H9 (cell line): Measurements from ENCODE around the gene TCF7L2. TPM values are rescaled to one million over a fixed set of nuclear protein-coding genes. Genes with fewer than 3 reads are reported as not detected.

ENCODE experiments used
- DNase-seq: peaks from one replicate; pipeline ENCODE4 v3.0.0-alpha.2; 2017
- H2AFZ ChIP-seq: one replicate; pipeline ENCODE4 v1.6.1; 2013; ENCODE audit warnings: mild to moderate bottlenecking, low read length, control low read depth, moderate library complexity
- H2AK5ac ChIP-seq: 2 replicates; pipeline ENCODE4 v1.6.1; 2013; ENCODE audit warnings: low read length, control low read depth, mixed read lengths; ENCODE audit not compliant: insufficient read length
- H2BK120ac ChIP-seq: one replicate; pipeline ENCODE4 v1.6.1; 2013; ENCODE audit warnings: low read depth, mild to moderate bottlenecking, low read length, control low read depth, inconsistent platforms; ENCODE audit not compliant: poor library complexity, severe bottlenecking
- H2BK12ac ChIP-seq: 2 replicates; pipeline ENCODE4 v1.6.1; 2013; ENCODE audit warnings: low read length, control low read depth, mixed read lengths, low read depth; ENCODE audit not compliant: insufficient read length
- H2BK15ac ChIP-seq: 2 replicates; pipeline ENCODE4 v1.6.1; 2013; ENCODE audit warnings: low read depth, low read length, control low read depth
- H2BK20ac ChIP-seq: one replicate; pipeline ENCODE4 v1.6.1; 2013; ENCODE audit warnings: low read depth, mild to moderate bottlenecking, low read length, control low read depth, inconsistent platforms; ENCODE audit not compliant: poor library complexity, severe bottlenecking
- H2BK5ac ChIP-seq: 2 replicates; pipeline ENCODE4 v1.6.1; 2013; ENCODE audit warnings: low read length, control low read depth, mixed read lengths; ENCODE audit not compliant: insufficient read length
- H3K14ac ChIP-seq: 2 replicates; pipeline ENCODE4 v1.6.1; 2013; ENCODE audit warnings: low read length, control low read depth; ENCODE audit not compliant: insufficient read depth
- H3K18ac ChIP-seq: 2 replicates; pipeline ENCODE4 v1.6.1; 2013; ENCODE audit warnings: low read depth, mild to moderate bottlenecking, mixed read lengths, low read length, control low read depth; ENCODE audit not compliant: insufficient read length
- H3K23ac ChIP-seq: 2 replicates; pipeline ENCODE4 v1.6.1; 2013; ENCODE audit warnings: low read length, control low read depth, mixed read lengths, low read depth; ENCODE audit not compliant: insufficient read length
- H3K23me2 ChIP-seq: 2 replicates; pipeline ENCODE4 v1.6.1; 2013; ENCODE audit warnings: low read depth, mild to moderate bottlenecking, mixed read lengths, low read length, control low read depth; ENCODE audit not compliant: insufficient read length, poor library complexity, severe bottlenecking
- H3K27ac ChIP-seq: 2 replicates; pipeline ENCODE4 v1.5.1; 2013; ENCODE audit warnings: low read length, control low read depth, mixed read lengths, low read depth; ENCODE audit not compliant: insufficient read length
- H3K27me3 ChIP-seq: 2 replicates; pipeline ENCODE4 v1.6.1; 2013; ENCODE audit warnings: low read length, control low read depth, inconsistent platforms; ENCODE audit not compliant: insufficient read depth
- H3K4ac ChIP-seq: 2 replicates; pipeline ENCODE4 v1.6.1; 2013; ENCODE audit warnings: low read depth, mild to moderate bottlenecking, control low read depth, inconsistent platforms, low read length, moderate library complexity
- H3K4me1 ChIP-seq: 2 replicates; pipeline ENCODE4 v1.6.1; 2013; ENCODE audit warnings: low read length, control low read depth, inconsistent platforms; ENCODE audit not compliant: insufficient read depth
- H3K4me2 ChIP-seq: 2 replicates; pipeline ENCODE4 v1.6.1; 2013; ENCODE audit warnings: low read length, control low read depth, mixed read lengths; ENCODE audit not compliant: insufficient read length, insufficient read depth
- H3K56ac ChIP-seq: 2 replicates; pipeline ENCODE4 v1.6.1; 2013; ENCODE audit warnings: low read depth, mild to moderate bottlenecking, mixed read lengths, low read length, control low read depth; ENCODE audit not compliant: insufficient read length
- H3K79me1 ChIP-seq: 2 replicates; pipeline ENCODE4 v1.6.1; 2013; ENCODE audit warnings: low read depth, mild to moderate bottlenecking, moderate library complexity, low read length, control low read depth, inconsistent platforms; ENCODE audit not compliant: insufficient read depth, poor library complexity, severe bottlenecking
- H3K79me2 ChIP-seq: 2 replicates; pipeline ENCODE4 v1.6.1; 2013; ENCODE audit warnings: low read length, control low read depth, inconsistent platforms; ENCODE audit not compliant: insufficient read depth
- H3K9ac ChIP-seq: 2 replicates; pipeline ENCODE4 v1.6.1; 2013; ENCODE audit warnings: low read length, control low read depth, mixed read lengths; ENCODE audit not compliant: insufficient read length; ENCODE audit errors: extremely low read depth
- H3K9me3 ChIP-seq: one replicate; pipeline ENCODE4 v1.6.1; 2013; ENCODE audit warnings: low read depth, low read length, inconsistent platforms; ENCODE audit not compliant: control insufficient read depth
- H3T11ph ChIP-seq: one replicate; pipeline ENCODE4 v1.6.1; 2013; ENCODE audit warnings: mild to moderate bottlenecking, low read length, control low read depth, inconsistent platforms
- H4K20me1 ChIP-seq: one replicate; pipeline ENCODE4 v1.6.1; 2013; ENCODE audit not compliant: control insufficient read depth, insufficient read length, insufficient read depth
- H4K5ac ChIP-seq: 2 replicates; pipeline ENCODE4 v1.6.1; 2013; ENCODE audit warnings: low read depth, mild to moderate bottlenecking, mixed read lengths, low read length, control low read depth; ENCODE audit not compliant: insufficient read length
- H4K8ac ChIP-seq: replicated peaks from 2 replicates; pipeline ENCODE4 v1.6.1; 2013; ENCODE audit warnings: low read length, control low read depth, mixed read lengths, low read depth; ENCODE audit not compliant: insufficient read length
- H4K91ac ChIP-seq: 2 replicates; pipeline ENCODE4 v1.6.1; 2013; ENCODE audit warnings: low read depth, mild to moderate bottlenecking, moderate library complexity, mixed read lengths, low read length, control low read depth; ENCODE audit not compliant: insufficient read length
- H3K27ac Mint-ChIP-seq, 3 experiments: 2 replicates in 2 of 3; 3 replicates in 1 of 3; pipeline ENCODE4 v1.8.0; 2020 to 2021; ENCODE audit warnings: mixed read lengths in 3 of 3, mild to moderate bottlenecking in 1 of 3, moderate library complexity in 1 of 3
- H3K27me3 Mint-ChIP-seq: 2 replicates; pipeline ENCODE4 v1.8.0; 2021; ENCODE audit warnings: low read depth, mild to moderate bottlenecking, moderate library complexity, mixed read lengths
- H3K36me3 Mint-ChIP-seq, 3 experiments: 2 replicates in 2 of 3; 3 replicates in 1 of 3; pipeline ENCODE4 v1.8.0; 2020 to 2021; ENCODE audit warnings: low read depth in 3 of 3, mixed read lengths in 3 of 3; ENCODE audit not compliant: insufficient read depth in 1 of 3
- H3K4me1 Mint-ChIP-seq, 2 experiments: 2 replicates each; pipeline ENCODE4 v1.8.0; 2020; ENCODE audit warnings: mixed read lengths in 2 of 2
- H3K4me3 Mint-ChIP-seq, 2 experiments: 2 replicates in 1 of 2; 3 replicates in 1 of 2; pipeline ENCODE4 v1.8.0; 2020 to 2021; ENCODE audit warnings: mild to moderate bottlenecking in 2 of 2, mixed read lengths in 2 of 2, moderate library complexity in 1 of 2
- H3K9me3 Mint-ChIP-seq, 2 experiments: 2 replicates in 1 of 2; 3 replicates in 1 of 2; pipeline ENCODE4 v1.8.0; 2020; ENCODE audit warnings: mild to moderate bottlenecking in 2 of 2, mixed read lengths in 2 of 2, moderate library complexity in 1 of 2
- WGBS: extraction: QIAGEN DNeasy Blood & Tissue Kit; methylation state at CpG from one replicate; pipeline ENCODE4 v1.1.7; 2013; ENCODE audit warnings: missing lambda C conversion rate, low lambda C conversion rate, mixed read lengths; ENCODE audit not compliant: insufficient read length; ENCODE audit errors: extremely low coverage; 5-methylcytosine and 5-hydroxymethylcytosine counted together
- total RNA-seq: library from RNA; stranded (reverse); gene quantifications from 2 replicates; pipeline ENCODE4 v1.2.1, GENCODE V29; 2021
- TF ChIP-seq, protein P1 (sequence below): fragments of 200-600 bp; sonication (generic); conservative IDR thresholded peaks from 3 replicates; pipeline ENCODE4 v1.8.0; 2021; ENCODE audit warnings: antibody characterized with exemption, mild to moderate bottlenecking

The TCF7L2 gene
- total RNA-seq, 1 experiment from 2014 or later: 71.1 TPM

DNA sequence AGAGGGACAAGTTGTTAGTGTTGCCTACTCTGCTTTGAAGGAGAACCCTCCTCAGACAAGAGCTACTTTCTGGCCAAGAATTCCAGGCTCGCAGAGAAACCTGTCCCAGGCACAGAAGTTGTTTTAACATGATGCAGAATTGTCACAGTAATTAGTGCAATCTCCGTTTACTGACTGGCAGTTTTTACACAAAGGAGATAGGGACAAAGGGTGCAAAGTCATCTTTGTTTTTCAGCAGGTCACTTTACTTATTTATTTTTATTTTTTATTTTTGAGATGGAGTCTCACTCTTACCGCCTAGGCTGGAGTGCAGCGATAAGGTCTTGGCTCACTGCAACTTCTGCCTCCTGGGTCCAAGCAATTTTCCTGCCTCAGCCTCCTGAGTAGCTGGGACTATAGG lies 12.3 kb downstream of the TCF7L2 start:
- H2BK20ac ChIP-seq: no peak overlapping the region
- H3K14ac ChIP-seq: no peak overlapping the region
- H3K4me1 ChIP-seq: peaks cover 32% of the 10 kb centered on the region; the same call in 1 of the 2 replicates
- H3K27ac ChIP-seq: no peak overlapping the region
- no peak overlapping the region for H3K4me3 Mint-ChIP-seq
- H4K8ac ChIP-seq: no peak overlapping the region
- H3K9ac ChIP-seq: no peak overlapping the region
- no peak overlapping the region for H2BK12ac ChIP-seq
- H3K56ac ChIP-seq: no peak overlapping the region
- H2AFZ ChIP-seq: no peak overlapping the region
- peaks cover 73 to 81% of the 10 kb centered on the region in 2 experiments for H3K4me1 Mint-ChIP-seq
- H3K79me1 ChIP-seq: peaks cover 7% of the 10 kb centered on the region
- no peaks in the 10 kb centered on the region for H3K27me3 ChIP-seq
- H3K18ac ChIP-seq: no peak overlapping the region
- H4K20me1 ChIP-seq: no peaks in the 10 kb centered on the region
- H3T11ph ChIP-seq: no peak overlapping the region
- no peak overlapping the region for H4K91ac ChIP-seq
- H3K9me3 ChIP-seq: no peaks in the 10 kb centered on the region
- H4K5ac ChIP-seq: no peak overlapping the region
- H3K23me2 ChIP-seq: peaks cover 8% of the 10 kb centered on the region
- no peak overlapping the region for H3K23ac ChIP-seq
- no peak overlapping the region for H3K4ac ChIP-seq
- H3K36me3 Mint-ChIP-seq: peaks cover 27 to 74% (median 56%) of the 10 kb centered on the region in 3 experiments; a peak in 6 of 7 replicates
- no peak overlapping the region for H2AK5ac ChIP-seq
- H3K79me2 ChIP-seq: peaks cover 64% of the 10 kb centered on the region; the same call in 1 of the 2 replicates
- H2BK120ac ChIP-seq: no peak overlapping the region
- H3K9me3 Mint-ChIP-seq: no peaks in the 10 kb centered on the region
- no peak overlapping the region for H3K4me2 ChIP-seq
- H3K27ac Mint-ChIP-seq: peak overlapping the region in 2 of 3 experiments; percentile 71 to 92; a peak in 5 of 7 replicates
- no peaks in the 10 kb centered on the region for H3K27me3 Mint-ChIP-seq
- no CpG with 5 or more reads among the region's 4 CpGs for WGBS
- TF ChIP-seq, protein P1, sequence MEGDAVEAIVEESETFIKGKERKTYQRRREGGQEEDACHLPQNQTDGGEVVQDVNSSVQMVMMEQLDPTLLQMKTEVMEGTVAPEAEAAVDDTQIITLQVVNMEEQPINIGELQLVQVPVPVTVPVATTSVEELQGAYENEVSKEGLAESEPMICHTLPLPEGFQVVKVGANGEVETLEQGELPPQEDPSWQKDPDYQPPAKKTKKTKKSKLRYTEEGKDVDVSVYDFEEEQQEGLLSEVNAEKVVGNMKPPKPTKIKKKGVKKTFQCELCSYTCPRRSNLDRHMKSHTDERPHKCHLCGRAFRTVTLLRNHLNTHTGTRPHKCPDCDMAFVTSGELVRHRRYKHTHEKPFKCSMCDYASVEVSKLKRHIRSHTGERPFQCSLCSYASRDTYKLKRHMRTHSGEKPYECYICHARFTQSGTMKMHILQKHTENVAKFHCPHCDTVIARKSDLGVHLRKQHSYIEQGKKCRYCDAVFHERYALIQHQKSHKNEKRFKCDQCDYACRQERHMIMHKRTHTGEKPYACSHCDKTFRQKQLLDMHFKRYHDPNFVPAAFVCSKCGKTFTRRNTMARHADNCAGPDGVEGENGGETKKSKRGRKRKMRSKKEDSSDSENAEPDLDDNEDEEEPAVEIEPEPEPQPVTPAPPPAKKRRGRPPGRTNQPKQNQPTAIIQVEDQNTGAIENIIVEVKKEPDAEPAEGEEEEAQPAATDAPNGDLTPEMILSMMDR: no peak
- H2BK5ac ChIP-seq: no peak overlapping the region
- no peak overlapping the region for H2BK15ac ChIP-seq
- DNase-seq: no peak
